Naive thymus-derived CD4-positive, alpha-beta T cell (primary cell): ENCODE measurements around the gene GMDS. TPM values are rescaled to one million over a fixed set of nuclear protein-coding genes. Genes with fewer than 3 reads are reported as not detected.

ENCODE experiments used
- ATAC-seq: fragments of 150-1000 bp; cut with Tn5 transposase; 2 replicates; pipeline ENCODE4 v1.10.0; 2021; ENCODE audit warnings: mild to moderate bottlenecking, moderate library complexity
- CTCF ChIA-PET: fragments of 350-600 bp; sonication (Branson Sonifier 250); formaldehyde crosslinking; loops from one replicate; lab custom pipeline; 2021; ENCODE audit warnings: antibody characterized with exemption; lab: Charles Lee
- POLR2A ChIA-PET: fragments of 350-600 bp; sonication (Branson Sonifier 250); formaldehyde crosslinking; loops from one replicate; lab custom pipeline; 2021; ENCODE audit warnings: antibody characterized with exemption, inconsistent platforms; lab: Charles Lee
- DNase-seq, 9 donors: peaks; one replicate each; pipeline versions ENCODE4 v3.0.0 to v3.0.0-alpha.2; 2020 to 2022; ENCODE audit warnings: mixed read lengths in 1 of 9
- H3K27ac ChIP-seq: one replicate; pipeline ENCODE4 v1.7.0; 2013; ENCODE audit warnings: mild to moderate bottlenecking, low read depth, low read length, moderate library complexity
- H3K27me3 ChIP-seq, 2 donors: one replicate each; pipeline ENCODE4 v1.7.0; 2013; ENCODE audit warnings: low read length in 2 of 2, mild to moderate bottlenecking in 2 of 2, moderate library complexity in 2 of 2; ENCODE audit not compliant: control insufficient read depth in 2 of 2, insufficient read depth in 2 of 2
- H3K36me3 ChIP-seq, 3 experiments: 1 replicate in 2 of 3; 2 replicates in 1 of 3; pipeline ENCODE4 v1.7.0; 2013; ENCODE audit warnings: low read length in 3 of 3, mild to moderate bottlenecking in 3 of 3, moderate library complexity in 1 of 3; ENCODE audit not compliant: insufficient read depth in 3 of 3, control insufficient read depth in 2 of 3
- H3K4me1 ChIP-seq, 2 donors: one replicate each; pipeline ENCODE4 v1.7.0; 2013; ENCODE audit warnings: low read length in 2 of 2, mild to moderate bottlenecking in 2 of 2, moderate library complexity in 1 of 2; ENCODE audit not compliant: control insufficient read depth in 2 of 2, insufficient read depth in 2 of 2
- H3K4me3 ChIP-seq: 2 replicates; pipeline ENCODE4 v1.7.0; 2013; ENCODE audit warnings: mild to moderate bottlenecking, low read length
- H3K9me3 ChIP-seq, 3 experiments: 1 replicate in 2 of 3; 2 replicates in 1 of 3; pipeline ENCODE4 v1.7.0; 2013; ENCODE audit warnings: low read length in 3 of 3; ENCODE audit not compliant: control insufficient read depth in 2 of 3
- H3K27ac Mint-ChIP-seq, 9 donors: one replicate each; pipeline ENCODE4 v1.8.0; 2020 to 2022; ENCODE audit warnings: mixed read lengths in 9 of 9, mild to moderate bottlenecking in 8 of 9, moderate library complexity in 5 of 9, inconsistent platforms in 2 of 9
- H3K27me3 Mint-ChIP-seq, 5 donors: one replicate each; pipeline ENCODE4 v1.8.0; 2021 to 2022; ENCODE audit warnings: mixed read lengths in 5 of 5, mild to moderate bottlenecking in 1 of 5
- H3K36me3 Mint-ChIP-seq, 5 donors: one replicate each; pipeline ENCODE4 v1.8.0; 2020 to 2022; ENCODE audit warnings: mixed read lengths in 5 of 5, mild to moderate bottlenecking in 3 of 5, inconsistent platforms in 1 of 5
- H3K4me1 Mint-ChIP-seq, 7 donors: one replicate each; pipeline ENCODE4 v1.8.0; 2020 to 2022; ENCODE audit warnings: mixed read lengths in 7 of 7, mild to moderate bottlenecking in 3 of 7, inconsistent platforms in 1 of 7
- H3K4me3 Mint-ChIP-seq, 10 donors: one replicate each; pipeline ENCODE4 v1.8.0; 2020 to 2022; ENCODE audit warnings: mild to moderate bottlenecking in 10 of 10, mixed read lengths in 10 of 10, moderate library complexity in 6 of 10, inconsistent platforms in 2 of 10
- H3K9me3 Mint-ChIP-seq, 11 donors: one replicate each; pipeline ENCODE4 v1.8.0; 2020 to 2022; ENCODE audit warnings: mixed read lengths in 11 of 11, mild to moderate bottlenecking in 4 of 11, inconsistent platforms in 1 of 11, moderate library complexity in 1 of 11
- intact Hi-C, 2 donors: fragments of 100-400 bp; cut with micrococcal nuclease; formaldehyde crosslinking; loops; one replicate each; pipeline ENCODE4 v1.15.1; 2023
- polyA plus RNA-seq, 2 donors: library from polyadenylated mRNA; unstranded; fragments of 300-500 nt; fragmentation: Illumina TruSeq; gene quantifications; one replicate each; pipeline ENCODE4 v1.2.3, GENCODE V29; 2021
- total RNA-seq, 6 experiments: library from RNA in 5 of 6; stranded (reverse) in 5 of 6; gene quantifications; 1 replicate in 5 of 6; 2 replicates in 1 of 6; pipeline ENCODE4 v1.2.3 and lab custom pipeline; 2021 to 2026

GMDS gene
- total and polyA plus RNA-seq, 7 experiments from 2014 or later = 12.7 to 33.9 (median 18.3) TPM

DNA sequence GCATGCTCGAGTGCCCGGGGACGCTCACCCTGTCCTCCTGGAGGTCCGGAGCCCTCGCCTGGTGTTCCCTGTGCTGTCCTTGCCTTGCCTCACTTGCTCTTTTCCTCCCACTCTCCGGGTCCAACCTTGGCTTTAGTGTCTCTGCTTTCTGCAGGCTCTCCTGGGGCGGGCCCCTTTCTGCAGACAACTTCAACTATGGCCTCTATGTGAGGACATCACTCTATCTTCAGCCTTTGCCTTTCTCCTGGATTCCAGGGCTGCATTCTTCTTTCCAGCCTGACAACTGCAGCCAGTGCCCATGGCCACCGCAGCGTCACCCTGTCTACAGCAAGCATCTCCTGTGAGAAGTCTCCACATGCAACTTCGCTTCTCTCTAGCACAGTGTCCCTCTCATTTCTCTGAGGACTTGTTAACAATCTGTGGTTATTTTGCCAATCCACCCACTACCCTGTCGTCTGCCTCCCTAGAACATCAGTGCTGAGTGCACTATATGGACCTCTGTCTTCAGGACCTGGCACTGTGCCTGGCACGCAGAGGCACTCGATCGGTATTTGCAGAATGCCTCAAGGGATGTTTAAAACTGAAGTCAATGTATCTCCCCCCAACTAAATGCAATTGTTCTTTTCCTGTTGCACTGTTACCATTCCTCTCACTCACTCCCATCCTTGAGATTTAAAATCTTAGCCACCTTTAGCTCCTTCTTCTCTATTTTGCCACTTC, 599.8 kb downstream of the GMDS start:
- H3K36me3 Mint-ChIP-seq = peaks cover 0 to 14% (median 3%) of the 10 kb centered on the region in 5 donors
- intact Hi-C loops = no loop called here
- Histone ChIP-seq H3K4me3 (no peak overlapping the region), H3K36me3 (no peaks in the 10 kb centered on the region), H3K4me1 (no peaks in the 10 kb centered on the region), H3K27me3 (no peaks in the 10 kb centered on the region), H3K9me3 (no peaks in the 10 kb centered on the region), H3K27ac (no peak overlapping the region)
- peaks cover 0 to 10% (median 0%) of the 10 kb centered on the region in 7 donors for H3K4me1 Mint-ChIP-seq
- H3K9me3 Mint-ChIP-seq = peaks cover 0 to 1% (median 0%) of the 10 kb centered on the region in 11 donors
- no peaks in the 10 kb centered on the region for H3K27me3 Mint-ChIP-seq
- DNase-seq (no peak), ATAC-seq (no peak)
- H3K4me3 Mint-ChIP-seq = no peak overlapping the region
- peak overlapping the region in 1 of 9 donors; percentile 20 for H3K27ac Mint-ChIP-seq
- CTCF ChIA-PET = interaction anchor here (0.6 kb wide), 1 partner anchor 144 kb away, joined by 4 read pairs; no protein-coding TSS in a partner anchor
- POLR2A ChIA-PET = no interaction called here

DNA sequence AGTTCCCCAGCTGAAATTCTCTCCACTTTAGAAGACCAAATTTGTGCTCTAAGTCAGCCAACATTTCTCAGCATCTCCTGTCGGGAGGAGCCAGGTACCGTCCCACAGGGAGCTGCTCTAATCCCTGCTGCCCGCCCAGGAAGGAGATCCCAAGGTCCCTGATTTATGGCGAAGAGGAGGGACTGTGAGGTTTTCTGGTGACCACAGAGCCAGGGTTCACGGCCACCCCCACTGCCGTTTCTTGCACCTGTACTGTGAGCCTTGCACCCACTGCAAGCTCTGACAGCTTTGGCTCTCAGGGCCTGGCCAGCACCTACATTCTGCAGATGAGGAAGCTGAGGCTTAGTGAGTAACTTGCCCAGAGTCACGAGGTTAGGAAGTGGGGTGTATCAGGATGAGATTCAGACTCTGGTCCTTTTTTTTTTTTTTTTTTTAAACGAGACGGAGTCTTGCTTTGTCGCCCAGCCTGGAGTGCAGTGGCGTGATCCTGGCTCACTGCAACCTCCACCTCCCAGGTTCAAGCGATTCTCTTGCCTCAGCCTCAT, 600.8 kb downstream of the GMDS start:
- no peak overlapping the region for H3K4me3 ChIP-seq
- intact Hi-C loops = no loop called here
- ChIA-PET POLR2A (no interaction called here), CTCF (interaction anchor here (0.6 kb wide), 1 partner anchor 143 kb away, joined by 4 read pairs; no protein-coding TSS in a partner anchor)
- no peaks in the 10 kb centered on the region for H3K4me1 ChIP-seq
- Mint-ChIP-seq H3K4me1 (peaks cover 0 to 10% (median 0%) of the 10 kb centered on the region in 7 donors), H3K9me3 (peaks cover 0 to 1% (median 0%) of the 10 kb centered on the region in 11 donors), H3K27me3 (no peaks in the 10 kb centered on the region), H3K4me3 (no peak overlapping the region), H3K27ac (no peak overlapping the region), H3K36me3 (peaks cover 0 to 21% (median 3%) of the 10 kb centered on the region in 5 donors)
- DNase-seq (no peak), ATAC-seq (no peak)
- H3K9me3 ChIP-seq = no peaks in the 10 kb centered on the region
- H3K27ac ChIP-seq = no peak overlapping the region
- H3K27me3 ChIP-seq = no peaks in the 10 kb centered on the region
- no peaks in the 10 kb centered on the region for H3K36me3 ChIP-seq

DNA sequence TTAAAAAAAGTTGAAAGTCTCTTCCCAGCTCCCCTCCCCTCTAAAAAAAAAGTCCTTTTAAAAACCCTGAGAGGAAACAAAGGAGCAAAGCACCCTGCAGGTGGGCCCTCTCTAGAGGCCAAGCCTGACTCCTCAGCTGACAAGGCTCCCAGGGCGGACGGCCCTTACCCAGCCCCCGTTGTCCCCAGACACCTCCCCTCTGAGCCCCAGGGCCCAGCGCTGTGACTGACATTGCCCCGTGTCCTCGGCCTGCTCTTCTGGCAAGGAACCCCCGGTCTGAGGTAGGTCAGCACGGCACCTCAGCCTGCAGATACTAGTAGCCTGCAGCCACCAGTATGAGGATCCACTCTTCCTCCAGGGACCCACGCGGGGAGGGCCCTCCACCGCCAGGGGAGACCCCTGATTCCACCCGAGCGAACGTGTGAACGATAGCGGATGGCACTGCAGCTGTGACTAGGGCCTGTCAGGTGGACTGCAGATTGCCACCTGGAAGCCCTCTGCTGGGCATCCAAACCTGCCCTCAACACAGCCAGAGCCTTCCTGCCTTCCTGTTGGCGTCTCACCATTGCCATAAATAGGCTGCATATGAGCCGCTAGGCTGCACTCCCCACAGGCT, 601.5 kb downstream of the GMDS start:
- Mint-ChIP-seq H3K36me3 (peaks cover 0 to 23% (median 3%) of the 10 kb centered on the region in 5 donors), H3K27ac (no peak overlapping the region), H3K27me3 (no peaks in the 10 kb centered on the region), H3K4me1 (peaks cover 0 to 10% (median 0%) of the 10 kb centered on the region in 7 donors), H3K4me3 (no peak overlapping the region), H3K9me3 (peaks cover 0 to 1% (median 0%) of the 10 kb centered on the region in 11 donors)
- Histone ChIP-seq H3K4me3 (no peak overlapping the region), H3K27me3 (no peaks in the 10 kb centered on the region), H3K4me1 (no peaks in the 10 kb centered on the region), H3K27ac (no peak overlapping the region), H3K36me3 (no peaks in the 10 kb centered on the region), H3K9me3 (no peaks in the 10 kb centered on the region)
- DNase-seq (no peak), ATAC-seq (no peak)
- intact Hi-C loops = no loop called here
- CTCF ChIA-PET = no interaction called here
- POLR2A ChIA-PET = no interaction called here

DNA sequence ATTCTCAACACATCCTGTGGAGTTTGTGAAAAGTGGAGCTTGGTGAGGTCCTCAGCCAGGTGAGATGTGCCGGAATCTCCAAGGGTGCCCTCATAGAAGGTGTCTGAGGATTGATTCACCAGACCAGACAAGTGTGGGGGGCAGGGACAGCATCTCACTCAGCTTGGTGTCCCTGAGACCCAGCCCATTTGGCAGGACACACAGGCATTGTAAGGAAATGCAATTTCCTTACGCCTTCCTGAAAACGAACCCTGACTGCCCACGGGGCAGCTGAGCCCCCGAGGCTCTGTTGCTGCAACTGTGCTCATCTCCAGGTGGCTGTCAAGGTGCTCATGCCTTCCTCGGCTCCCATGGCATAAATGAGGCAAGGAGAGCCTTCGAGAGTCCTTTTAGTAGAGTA, 602.3 kb downstream of the GMDS start:
- H3K27ac Mint-ChIP-seq = no peak overlapping the region
- peaks cover 0 to 1% (median 0%) of the 10 kb centered on the region in 11 donors for H3K9me3 Mint-ChIP-seq
- Histone ChIP-seq H3K4me1 (no peaks in the 10 kb centered on the region), H3K27me3 (no peaks in the 10 kb centered on the region), H3K27ac (no peak overlapping the region), H3K36me3 (no peaks in the 10 kb centered on the region), H3K9me3 (no peaks in the 10 kb centered on the region), H3K4me3 (no peak overlapping the region)
- H3K4me3 Mint-ChIP-seq = no peak overlapping the region
- intact Hi-C loops = no loop called here
- peaks cover 0 to 24% (median 3%) of the 10 kb centered on the region in 5 donors for H3K36me3 Mint-ChIP-seq
- CTCF ChIA-PET = no interaction called here
- POLR2A ChIA-PET = no interaction called here
- peaks cover 0 to 10% (median 0%) of the 10 kb centered on the region in 7 donors for H3K4me1 Mint-ChIP-seq
- no peak for DNase-seq
- no peak for ATAC-seq
- no peaks in the 10 kb centered on the region for H3K27me3 Mint-ChIP-seq

DNA sequence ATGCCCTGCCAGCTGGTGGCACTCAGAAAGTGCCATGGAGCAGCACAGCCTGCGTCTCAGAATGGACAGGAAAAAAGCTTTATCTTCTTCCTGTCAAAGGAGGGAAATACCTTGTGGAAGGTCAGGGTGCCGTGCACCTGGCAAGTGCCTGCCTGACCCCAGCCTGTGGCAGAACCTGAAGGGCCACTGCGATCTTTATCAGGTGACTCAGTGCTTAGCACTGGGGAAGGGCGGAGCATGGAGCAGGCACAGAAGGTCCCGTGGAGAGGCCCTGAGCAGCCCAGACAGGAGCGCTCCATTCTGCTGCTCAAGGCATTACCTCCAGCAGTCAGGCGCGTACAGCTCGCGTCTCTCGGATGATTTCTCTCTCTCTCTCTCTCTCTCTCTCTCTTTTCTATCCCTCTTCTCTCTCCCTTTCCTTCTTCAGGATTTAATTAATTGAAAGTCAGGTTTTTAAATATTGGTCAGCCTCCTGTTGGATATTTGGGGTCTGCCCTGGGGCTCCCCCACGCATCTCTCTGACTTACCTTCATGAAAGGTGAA, 604.0 kb downstream of the GMDS start:
- H3K4me1 ChIP-seq = no peaks in the 10 kb centered on the region
- ChIA-PET POLR2A (no interaction called here), CTCF (no interaction called here)
- Mint-ChIP-seq H3K4me1 (peaks cover 0 to 10% (median 0%) of the 10 kb centered on the region in 7 donors), H3K27me3 (no peaks in the 10 kb centered on the region), H3K9me3 (peaks cover 0 to 1% (median 0%) of the 10 kb centered on the region in 11 donors), H3K27ac (no peak overlapping the region), H3K4me3 (no peak overlapping the region), H3K36me3 (peaks cover 0 to 24% (median 4%) of the 10 kb centered on the region in 5 donors)
- intact Hi-C loops = no loop called here
- no peak for ATAC-seq
- no peak for DNase-seq
- H3K27me3 ChIP-seq = no peaks in the 10 kb centered on the region
- H3K4me3 ChIP-seq = no peak overlapping the region
- H3K27ac ChIP-seq = no peak overlapping the region
- no peaks in the 10 kb centered on the region for H3K9me3 ChIP-seq
- no peaks in the 10 kb centered on the region for H3K36me3 ChIP-seq

DNA sequence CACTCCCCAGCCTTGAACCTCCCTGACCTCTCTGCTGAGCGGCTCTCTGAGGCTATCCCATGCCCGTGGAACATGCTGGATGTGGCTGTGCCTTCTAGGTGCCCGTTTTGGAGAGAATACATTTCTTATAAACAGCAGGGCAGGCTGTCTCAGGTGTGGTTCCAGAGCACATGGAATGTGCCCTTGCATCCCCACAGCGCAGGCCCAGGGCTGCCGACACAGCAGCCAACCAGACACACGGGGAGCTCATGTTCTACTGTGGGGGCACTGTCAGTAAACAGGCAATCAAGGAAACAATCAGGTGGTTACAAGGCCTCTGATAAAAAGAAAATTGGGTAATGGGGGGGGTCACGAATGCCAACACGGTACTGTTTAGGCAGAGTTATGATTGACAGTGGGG, 604.9 kb downstream of the GMDS start:
- no peaks in the 10 kb centered on the region for H3K4me1 ChIP-seq
- Mint-ChIP-seq H3K4me3 (no peak overlapping the region), H3K4me1 (peaks cover 0 to under 1% (median 0%) of the 10 kb centered on the region in 7 donors), H3K27ac (no peak overlapping the region), H3K36me3 (peaks cover 0 to 30% (median 11%) of the 10 kb centered on the region in 5 donors), H3K27me3 (no peaks in the 10 kb centered on the region), H3K9me3 (no peaks in the 10 kb centered on the region)
- no peak overlapping the region for H3K27ac ChIP-seq
- ChIA-PET CTCF (no interaction called here), POLR2A (no interaction called here)
- H3K27me3 ChIP-seq = no peaks in the 10 kb centered on the region
- no peak overlapping the region for H3K4me3 ChIP-seq
- no peak for ATAC-seq
- DNase-seq = no peak
- H3K36me3 ChIP-seq = no peaks in the 10 kb centered on the region
- no peaks in the 10 kb centered on the region for H3K9me3 ChIP-seq
- intact Hi-C loops = no loop called here
